ENCODE data around the gene RCAN2. TPM values are rescaled to one million over a fixed set of nuclear protein-coding genes. Genes with fewer than 3 reads are reported as not detected.

Gene RCAN2
- total and polyA plus RNA-seq, 2 donors (not counting 1 experiment from before 2014, with no cell fraction given) = not detected

DNA sequence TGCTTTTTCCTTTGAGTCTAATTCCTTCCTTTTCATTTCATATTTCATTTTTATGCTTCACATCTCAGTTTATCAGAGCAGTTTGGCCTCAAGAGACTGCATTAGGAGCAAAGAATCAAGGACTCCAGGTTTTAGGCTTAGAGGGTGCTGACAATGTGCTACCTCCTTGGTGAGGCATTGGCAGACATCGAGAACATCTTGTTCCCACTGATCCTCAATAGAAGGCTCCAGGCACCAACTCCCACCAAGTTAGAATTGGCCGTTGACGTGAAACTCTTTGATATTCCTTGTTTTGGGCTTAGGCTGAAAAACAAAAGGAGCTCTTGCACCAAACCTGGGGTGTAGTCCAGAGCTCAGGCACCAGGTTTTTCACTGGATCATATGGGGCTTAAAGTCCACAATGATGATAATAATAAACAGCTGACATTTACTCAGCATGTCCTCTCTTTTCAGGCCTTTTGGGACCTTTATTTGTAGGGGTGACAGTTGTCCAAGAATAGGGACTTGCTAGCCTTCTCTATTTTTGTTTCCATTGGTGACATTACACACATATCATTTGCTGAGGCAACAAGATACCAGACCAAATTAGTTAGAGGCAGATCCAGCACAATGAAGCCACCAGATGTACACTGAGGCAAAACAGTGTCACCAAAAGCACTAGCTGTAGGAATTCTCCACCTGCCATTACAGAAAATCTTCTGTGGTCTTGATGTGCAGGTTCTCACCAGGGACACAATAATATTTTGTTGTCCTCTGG lies 239.5 kb downstream of the RCAN2 start:
- WGBS (ENCODE audit: insufficient coverage) = 100% methylated on average over 2 of the region's 3 CpGs
- Histone ChIP-seq H3K9me3 (ENCODE audit: control extremely low read depth in 1 of 3, control insufficient read depth in 2 of 3, insufficient read depth in 1 of 3, low read length in 2 of 3) (no peaks in the 10 kb centered on the region), H3K27me3 (replicated peaks in 1 of 4; ENCODE audit: control extremely low read depth in 1 of 4, control insufficient read depth in 3 of 4, insufficient read depth in 4 of 4, low read length in 3 of 4) (peaks cover 0 to 8% (median 1%) of the 10 kb centered on the region in 4 experiments), H3K4me1 (ENCODE audit: control insufficient read depth in 2 of 2, insufficient read depth in 2 of 2, low read length in 2 of 2) (no peaks in the 10 kb centered on the region), H3K79me2 (ENCODE audit: control insufficient read depth, insufficient read depth, low read length) (no peaks in the 10 kb centered on the region), H3K27ac (ENCODE audit: low read length in 2 of 2) (no peak overlapping the region), H3K4me2 (replicated peaks; ENCODE audit: low read depth, low read length, poor library complexity, severe bottlenecking) (no peak overlapping the region), H3K9ac (ENCODE audit: low read length) (no peak overlapping the region), H3K4me3 (ENCODE audit: control extremely low read depth in 1 of 5, extremely low read depth in 1 of 5, insufficient read depth in 1 of 5, low read depth in 2 of 5, low read length in 4 of 5) (no peak overlapping the region), H4K20me1 (ENCODE audit: control insufficient read depth, insufficient read depth, low read length, poor library complexity, severe bottlenecking) (no peaks in the 10 kb centered on the region), H3K36me3 (replicated peaks in 1 of 2; ENCODE audit: control extremely low read depth in 1 of 2, control insufficient read depth in 1 of 2, extremely low read depth in 1 of 2, insufficient read depth in 2 of 2, low read length in 1 of 2) (no peaks in the 10 kb centered on the region), H2AFZ (ENCODE audit: insufficient read depth, low read depth, low read length, poor library complexity, severe bottlenecking) (no peak overlapping the region)
- POLR2A ChIA-PET = no interaction called here
- Mint-ChIP-seq H3K27ac (no peak overlapping the region), H3K9me3 (ENCODE audit: insufficient read depth) (no peaks in the 10 kb centered on the region), H3K27me3 (peaks cover 3% of the 10 kb centered on the region), H3K4me1 (no peaks in the 10 kb centered on the region), H3K4me3 (no peak overlapping the region)
- CTCF ChIA-PET = interaction anchor here (0.9 kb wide), 1 partner anchor 29 kb away, joined by 3 read pairs; no protein-coding TSS in a partner anchor
- TF ChIP-seq, protein P1, sequence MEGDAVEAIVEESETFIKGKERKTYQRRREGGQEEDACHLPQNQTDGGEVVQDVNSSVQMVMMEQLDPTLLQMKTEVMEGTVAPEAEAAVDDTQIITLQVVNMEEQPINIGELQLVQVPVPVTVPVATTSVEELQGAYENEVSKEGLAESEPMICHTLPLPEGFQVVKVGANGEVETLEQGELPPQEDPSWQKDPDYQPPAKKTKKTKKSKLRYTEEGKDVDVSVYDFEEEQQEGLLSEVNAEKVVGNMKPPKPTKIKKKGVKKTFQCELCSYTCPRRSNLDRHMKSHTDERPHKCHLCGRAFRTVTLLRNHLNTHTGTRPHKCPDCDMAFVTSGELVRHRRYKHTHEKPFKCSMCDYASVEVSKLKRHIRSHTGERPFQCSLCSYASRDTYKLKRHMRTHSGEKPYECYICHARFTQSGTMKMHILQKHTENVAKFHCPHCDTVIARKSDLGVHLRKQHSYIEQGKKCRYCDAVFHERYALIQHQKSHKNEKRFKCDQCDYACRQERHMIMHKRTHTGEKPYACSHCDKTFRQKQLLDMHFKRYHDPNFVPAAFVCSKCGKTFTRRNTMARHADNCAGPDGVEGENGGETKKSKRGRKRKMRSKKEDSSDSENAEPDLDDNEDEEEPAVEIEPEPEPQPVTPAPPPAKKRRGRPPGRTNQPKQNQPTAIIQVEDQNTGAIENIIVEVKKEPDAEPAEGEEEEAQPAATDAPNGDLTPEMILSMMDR (IDR thresholded peaks at IDR 0.05) = no peak
- no peak for TF ChIP-seq EZH2 (IDR thresholded peaks at IDR 0.05; ENCODE audit: borderline replicate concordance, insufficient read depth, low read depth, low read length, poor library complexity, severe bottlenecking)
- DNase-seq (no peak), ATAC-seq (ENCODE audit: low read depth) (no peak)
- intact Hi-C loops (cut with micrococcal nuclease) = no loop called here

DNA sequence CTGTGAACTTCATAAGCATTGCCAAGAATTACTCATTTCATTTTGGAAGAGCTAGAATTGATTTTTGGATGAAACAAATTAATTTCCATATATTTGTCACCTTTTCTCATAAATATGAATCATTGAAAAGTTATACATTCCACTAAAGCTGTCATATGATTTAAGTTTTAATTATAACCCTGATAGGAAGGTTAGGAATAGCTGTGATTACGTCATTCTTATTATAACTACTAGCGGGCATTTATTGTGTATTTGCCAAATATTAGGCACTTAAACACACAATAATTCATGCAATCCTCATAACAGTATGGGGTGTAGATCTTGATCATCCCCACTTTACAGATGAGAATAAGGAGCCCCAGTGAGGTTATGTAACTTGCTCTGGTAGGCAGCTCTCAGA lies 243.1 kb downstream of the RCAN2 start:
- Histone ChIP-seq H3K79me2 (ENCODE audit: control insufficient read depth, insufficient read depth, low read length) (no peaks in the 10 kb centered on the region), H2AFZ (ENCODE audit: insufficient read depth, low read depth, low read length, poor library complexity, severe bottlenecking) (no peak overlapping the region), H3K4me3 (ENCODE audit: control extremely low read depth in 1 of 5, extremely low read depth in 1 of 5, insufficient read depth in 1 of 5, low read depth in 2 of 5, low read length in 4 of 5) (no peak overlapping the region), H4K20me1 (ENCODE audit: control insufficient read depth, insufficient read depth, low read length, poor library complexity, severe bottlenecking) (no peaks in the 10 kb centered on the region), H3K36me3 (replicated peaks in 1 of 2; ENCODE audit: control extremely low read depth in 1 of 2, control insufficient read depth in 1 of 2, extremely low read depth in 1 of 2, insufficient read depth in 2 of 2, low read length in 1 of 2) (no peaks in the 10 kb centered on the region), H3K4me1 (ENCODE audit: control insufficient read depth in 2 of 2, insufficient read depth in 2 of 2, low read length in 2 of 2) (peaks cover 8 to 9% of the 10 kb centered on the region in 2 donors), H3K4me2 (replicated peaks; ENCODE audit: low read depth, low read length, poor library complexity, severe bottlenecking) (no peak overlapping the region), H3K27ac (ENCODE audit: low read length in 2 of 2) (no peak overlapping the region), H3K9ac (ENCODE audit: low read length) (no peak overlapping the region), H3K27me3 (replicated peaks in 1 of 4; ENCODE audit: control extremely low read depth in 1 of 4, control insufficient read depth in 3 of 4, insufficient read depth in 4 of 4, low read length in 3 of 4) (no peaks in the 10 kb centered on the region), H3K9me3 (ENCODE audit: control extremely low read depth in 1 of 3, control insufficient read depth in 2 of 3, insufficient read depth in 1 of 3, low read length in 2 of 3) (no peaks in the 10 kb centered on the region)
- intact Hi-C loops (cut with micrococcal nuclease) = no loop called here
- POLR2A ChIA-PET = no interaction called here
- ATAC-seq (ENCODE audit: low read depth) (no peak), DNase-seq (no peak)
- Mint-ChIP-seq H3K4me3 (no peak overlapping the region), H3K27ac (no peak overlapping the region), H3K9me3 (ENCODE audit: insufficient read depth) (no peaks in the 10 kb centered on the region), H3K4me1 (peaks cover 10% of the 10 kb centered on the region), H3K27me3 (peaks cover 3% of the 10 kb centered on the region)
- TF ChIP-seq, protein P1 (IDR thresholded peaks at IDR 0.05) = no peak
- TF ChIP-seq EZH2 (IDR thresholded peaks at IDR 0.05; ENCODE audit: borderline replicate concordance, insufficient read depth, low read depth, low read length, poor library complexity, severe bottlenecking) = no peak
- no CpG with 5 or more reads among the region's 2 CpGs for WGBS (ENCODE audit: insufficient coverage)
- CTCF ChIA-PET = no interaction called here

All from B cell (primary cell).